Myocyte (in vitro differentiated cells): ENCODE results near the gene CDK18. TPM values are rescaled to one million over a fixed set of nuclear protein-coding genes. Genes with fewer than 3 reads are reported as not detected.

Experiments used
- DNase-seq: peaks from one replicate; pipeline ENCODE4 v3.0.0-alpha.2; 2012; ENCODE audit warnings: low read depth
- total RNA-seq: library from RNA; depleted of rRNA; stranded (reverse); fragments of >200 nt; gene quantifications from 2 replicates; pipeline ENCODE4 v1.2.3, GENCODE V29; 2014

Gene CDK18
- total RNA-seq, 1 donor from 2014 or later, result 33.3 TPM

- DNase-seq, result no peak
These were observed 31.6 kb downstream of the CDK18 start for GRCh38 chr1:205535866-205536758.

GRCh38 chr1:205536759-205537361 is 32.4 kb downstream of the CDK18 start:
- no peak for DNase-seq

- DNase-seq, result no peak
These were observed 33.0 kb downstream of the CDK18 start for GRCh38 chr1:205537386-205538018.

GRCh38 chr1:205538235-205538840 is 33.9 kb downstream of the CDK18 start:
- DNase-seq, result no peak

- DNase-seq, result no peak
These were observed 36.9 kb downstream of the CDK18 start for GRCh38 chr1:205541161-205541886.

GRCh38 chr1:205542367-205542766 is 37.9 kb downstream of the CDK18 start:
- DNase-seq, result no peak

GRCh38 chr1:205543351-205544301 is 39.2 kb downstream of the CDK18 start:
- peak; percentile 75 for DNase-seq

- no peak for DNase-seq
These were observed 40.8 kb downstream of the CDK18 start for GRCh38 chr1:205545001-205545919.

GRCh38 chr1:205545991-205546390 is 41.5 kb downstream of the CDK18 start:
- no peak for DNase-seq

GRCh38 chr1:205546541-205546940 is 42.1 kb downstream of the CDK18 start:
- DNase-seq, result no peak

- peak; percentile 17 for DNase-seq
These were observed 43.7 kb downstream of the CDK18 start for GRCh38 chr1:205547936-205548827.

GRCh38 chr1:205554026-205554811 is 49.8 kb downstream of the CDK18 start:
- DNase-seq, result no peak

- no peak for DNase-seq
These were observed 57.2 kb downstream of the CDK18 start for GRCh38 chr1:205561501-205562203.

GRCh38 chr1:205563927-205564441 is 59.5 kb downstream of the CDK18 start:
- DNase-seq, result no peak

GRCh38 chr1:205565799-205566198 is 61.3 kb downstream of the CDK18 start:
- DNase-seq, result no peak

- DNase-seq, result no peak
These were observed 63.2 kb downstream of the CDK18 start for GRCh38 chr1:205567716-205568115.
